H1 (cell line): ENCODE data around the gene BLCAP.

ENCODE experiments used
- ATF3 ChIP-seq: IDR thresholded peaks from 2 replicates; pipeline ENCODE4 v1.6.1; 2011; ENCODE audit warnings: low read depth, mild to moderate bottlenecking, low read length; ENCODE audit not compliant: insufficient read depth
- CBX8 ChIP-seq: fragments of 300-800, 300-1000 bp; sonication (generic); IDR thresholded peaks from 2 replicates; pipeline ENCODE4 v1.7.1; 2016; ENCODE audit warnings: low read depth, low read length, borderline replicate concordance
- CTCF ChIP-seq, 3 experiments: IDR thresholded peaks; 1 replicate in 2 of 3; 2 replicates in 1 of 3; pipeline versions ENCODE4 v1.5.1 to v1.6.1; 2011; ENCODE audit warnings: low read length in 3 of 3, mild to moderate bottlenecking in 3 of 3, inconsistent platforms in 2 of 3, low read depth in 1 of 3, moderate library complexity in 1 of 3; ENCODE audit not compliant: insufficient read depth in 1 of 3; ENCODE audit errors: control extremely low read depth in 1 of 3
- EP300 ChIP-seq, 2 experiments: IDR thresholded peaks; 1 replicate in 1 of 2; 2 replicates in 1 of 2; pipeline ENCODE4 v1.6.1; 2011 to 2012; ENCODE audit warnings: low read depth in 2 of 2, low read length in 2 of 2, mild to moderate bottlenecking in 2 of 2, borderline replicate concordance in 1 of 2, inconsistent platforms in 1 of 2, moderate library complexity in 1 of 2
- EZH2 ChIP-seq: fragments of 200-600 bp; sonication (generic); IDR thresholded peaks from 2 replicates; pipeline ENCODE4 v1.7.1; 2012; ENCODE audit warnings: low read depth, mild to moderate bottlenecking, moderate library complexity, low read length, inconsistent platforms; ENCODE audit not compliant: severe bottlenecking
- HDAC6 ChIP-seq: IDR thresholded peaks from one replicate; pipeline ENCODE4 v1.7.1; 2012; ENCODE audit warnings: low read depth, mild to moderate bottlenecking, inconsistent platforms, low read length, moderate library complexity
- JUN ChIP-seq: IDR thresholded peaks from 2 replicates; pipeline ENCODE4 v1.6.1; 2011; ENCODE audit warnings: low read depth, mild to moderate bottlenecking, improper control_type of control experiment, low read length
- POLR2A ChIP-seq, 2 experiments: IDR thresholded peaks; 1 replicate in 1 of 2; 2 replicates in 1 of 2; pipeline ENCODE4 v1.6.1; 2011; ENCODE audit warnings: low read depth in 2 of 2, low read length in 2 of 2, mild to moderate bottlenecking in 2 of 2; ENCODE audit errors: control extremely low read depth in 1 of 2
- POLR2AphosphoS5 ChIP-seq: IDR thresholded peaks from 2 replicates; pipeline ENCODE4 v1.6.1; 2011; ENCODE audit warnings: low read depth, low read length
- RAD21 ChIP-seq, 2 experiments: IDR thresholded peaks in 1 of 2; conservative IDR thresholded peaks in 1 of 2; 2 replicates each; pipeline ENCODE4 v1.6.1; 2011; ENCODE audit warnings: low read depth in 2 of 2, low read length in 2 of 2, improper control_type of control experiment in 1 of 2, inconsistent platforms in 1 of 2, mild to moderate bottlenecking in 1 of 2, moderate library complexity in 1 of 2
- RNF2 ChIP-seq: fragments of 200-900, 300-1000 bp; sonication (generic); IDR thresholded peaks from 2 replicates; pipeline ENCODE4 v1.7.1; 2016; ENCODE audit warnings: borderline replicate concordance, low read depth, mild to moderate bottlenecking, antibody characterized with exemption, low read length; ENCODE audit not compliant: poor library complexity, severe bottlenecking; ENCODE audit errors: missing control alignments
- TBP ChIP-seq: IDR thresholded peaks from 2 replicates; pipeline ENCODE4 v1.6.1; 2011; ENCODE audit warnings: low read depth, low read length, improper control_type of control experiment
- TEAD4 ChIP-seq: IDR thresholded peaks from 2 replicates; pipeline ENCODE4 v1.6.1; 2012; ENCODE audit warnings: low read depth, low read length, inconsistent platforms, mixed read lengths

- no peak for TF ChIP-seq POLR2AphosphoS5
- no peak for TF ChIP-seq CTCF (IDR thresholded peaks at IDR 0.05; ENCODE audit: control extremely low read depth in 1 of 3, insufficient read depth in 1 of 3, low read depth in 1 of 3, low read length in 3 of 3)
- no peak for TF ChIP-seq RNF2
- no peak for TF ChIP-seq EZH2
- no peak for TF ChIP-seq TBP
- TF ChIP-seq JUN, result no peak
- no peak for TF ChIP-seq TEAD4
- no peak for TF ChIP-seq ATF3
- TF ChIP-seq RAD21 (IDR thresholded peaks at IDR 0.05 in 1 of 2, conservative IDR thresholded peaks at IDR 0.05 in 1 of 2; ENCODE audit: low read depth in 2 of 2, low read length in 2 of 2), result no peak
- TF ChIP-seq HDAC6, result no peak
- TF ChIP-seq POLR2A (IDR thresholded peaks at IDR 0.05; ENCODE audit: control extremely low read depth in 1 of 2, low read depth in 2 of 2, low read length in 2 of 2), result no peak
- TF ChIP-seq CBX8, result no peak
- TF ChIP-seq EP300 (IDR thresholded peaks at IDR 0.05; ENCODE audit: borderline replicate concordance in 1 of 2, low read depth in 2 of 2, low read length in 2 of 2), result no peak
Measured at GRCh38 chr20:37565134-37565811, 37.6 kb upstream of the BLCAP start.
